ENCODE measurements around the gene FIGNL2. TPM values are rescaled to one million over a fixed set of nuclear protein-coding genes. Genes with fewer than 3 reads are reported as not detected.

The FIGNL2 gene
- total and polyA plus RNA-seq, 2 of the 4 experiments (the other 2 are of a cell fraction) = under 0.01 to 0.12 TPM

GRCh38 chr12:51860986-51861385 is 12.5 kb upstream of the FIGNL2 start:
- in situ Hi-C loops (cut with MboI; ENCODE audit: low sequenced_read_pairs) (no loop called here), dilution Hi-C loops (cut with HindIII; ENCODE audit: low sequenced_read_pairs, unreplicated experiment) (loop anchor here (25.0 kb wide), 1 partner anchor 101 kb away; the partner anchor contains the start of gene ACVR1B), intact Hi-C loops (cut with micrococcal nuclease) (no loop called here)
- Histone ChIP-seq H3K27me3 (ENCODE audit: control insufficient read depth, insufficient read depth, low read length) (peaks cover 39% of the 10 kb centered on the region), H3K9me3 (ENCODE audit: control insufficient read depth, insufficient read depth, low read length) (no peaks in the 10 kb centered on the region), H3K4me3 (ENCODE audit: insufficient read depth, low read depth, low read length) (no peak overlapping the region), H3K4me1 (ENCODE audit: control insufficient read depth, insufficient read depth, low read length) (no peaks in the 10 kb centered on the region; the same call in 1 of the 2 replicates), H3K23ac (ENCODE audit: low read depth, low read length) (no peak overlapping the region), H3K4ac (ENCODE audit: low read depth, low read length) (no peak overlapping the region), H2AFZ (replicated peaks; ENCODE audit: low read length, poor library complexity) (no peak overlapping the region), H3K4me2 (ENCODE audit: low read depth, low read length) (no peak overlapping the region), H3K56ac (ENCODE audit: extremely low read depth, insufficient read depth, low read length) (no peak overlapping the region), H3K9me1 (ENCODE audit: insufficient read depth, low read length) (no peaks in the 10 kb centered on the region), H2BK20ac (ENCODE audit: low read depth, low read length) (no peak overlapping the region), H4K20me1 (ENCODE audit: insufficient read depth, low read length) (no peaks in the 10 kb centered on the region), H2BK120ac (ENCODE audit: low read depth, low read length) (no peak overlapping the region), H3K27ac (ENCODE audit: insufficient read depth, low read length) (no peak overlapping the region), H4K91ac (ENCODE audit: insufficient read depth, low read depth, low read length) (no peak overlapping the region), H2AK5ac (ENCODE audit: low read depth, low read length) (no peak overlapping the region), H2BK15ac (ENCODE audit: low read depth, low read length) (no peak overlapping the region), H3K18ac (ENCODE audit: low read depth, low read length) (no peak overlapping the region), H2BK5ac (ENCODE audit: low read depth, low read length, poor library complexity, severe bottlenecking) (no peak overlapping the region), H2AK9ac (replicated peaks; ENCODE audit: low read depth, low read length, poor library complexity) (no peak overlapping the region), H4K5ac (ENCODE audit: low read depth, low read length) (no peak overlapping the region), H3K36me3 (ENCODE audit: control insufficient read depth, insufficient read depth, low read length) (no peaks in the 10 kb centered on the region), H3K14ac (replicated peaks; ENCODE audit: low read depth, low read length) (no peak overlapping the region), H3K79me1 (ENCODE audit: low read depth in 1 of 2, low read length in 2 of 2) (no peaks in the 10 kb centered on the region), H4K8ac (ENCODE audit: low read depth in 2 of 2, low read length in 2 of 2) (no peak overlapping the region), H3K9ac (ENCODE audit: low read depth, low read length) (no peak overlapping the region)
- DNase-seq (no peak), ATAC-seq (ENCODE audit: low read depth) (no peak)
- WGBS, 2 experiments (ENCODE audit: extremely low coverage in 2 of 2, insufficient read length in 1 of 2) = 67% methylated on average over 1 of the region's 3 CpGs; no CpG with 5 or more reads in 1 of the 2 experiments
- CTCF ChIA-PET = no interaction called here
- no TSS peak for BruUV-seq (replicated peaks)
- TF ChIP-seq MXI1 (IDR thresholded peaks at IDR 0.05; ENCODE audit: borderline replicate concordance, low read depth, low read length) (no peak), CTCF (conservative IDR thresholded peaks at IDR 0.05; ENCODE audit: low read depth, low read length) (no peak), ELK1 (IDR thresholded peaks at IDR 0.05; ENCODE audit: borderline replicate concordance, low read depth, low read length) (no peak), RAD21 (IDR thresholded peaks at IDR 0.05; ENCODE audit: low read length) (no peak), RCOR1 (IDR thresholded peaks at IDR 0.05; ENCODE audit: insufficient replicate concordance, low read length) (no peak), FOS (IDR thresholded peaks at IDR 0.05; ENCODE audit: low read depth, low read length) (no peak), MAFK (IDR thresholded peaks at IDR 0.05; ENCODE audit: low read depth, low read length) (no peak), CEBPB (IDR thresholded peaks at IDR 0.05; ENCODE audit: low read depth, low read length) (no peak), CHD1 (IDR thresholded peaks at IDR 0.05; ENCODE audit: low read depth, low read length) (no peak), RFX5 (IDR thresholded peaks at IDR 0.05; ENCODE audit: low read depth, low read length) (no peak), BHLHE40 (IDR thresholded peaks at IDR 0.05; ENCODE audit: low read depth, low read length) (no peak), POLR2A (IDR thresholded peaks at IDR 0.05; ENCODE audit: low read depth, low read length) (no peak), MAZ (IDR thresholded peaks at IDR 0.05; ENCODE audit: borderline replicate concordance, low read depth, low read length) (no peak)
- POLR2A ChIA-PET (ENCODE audit: unreplicated experiment) = no interaction called here

Data from IMR-90 (cell line).